Parathyroid adenoma (tissue), 2 donors: ENCODE results near the gene C10orf71.

Experiments used
- H2AFZ ChIP-seq: fragments of 300-600 bp; sonication (generic); one replicate; pipeline ENCODE4 v1.7.0; 2017; ENCODE audit warnings: antibody characterized with exemption, mild to moderate bottlenecking
- H3K27ac ChIP-seq: fragments of 300-600 bp; sonication (generic); one replicate; pipeline ENCODE4 v1.7.0; 2017
- H3K27me3 ChIP-seq: fragments of 300-600 bp; sonication (generic); one replicate; pipeline ENCODE4 v1.7.0; 2017; ENCODE audit warnings: low read length; ENCODE audit not compliant: control insufficient read depth, insufficient read depth
- H3K36me3 ChIP-seq: fragments of 300-600 bp; sonication (generic); one replicate; pipeline ENCODE4 v1.7.0; 2017; ENCODE audit warnings: low read length; ENCODE audit not compliant: control insufficient read depth, insufficient read depth
- H3K4me1 ChIP-seq: fragments of 300-600 bp; sonication (generic); one replicate; pipeline ENCODE4 v1.7.0; 2017; ENCODE audit warnings: control low read depth
- H3K4me2 ChIP-seq: fragments of 300-600 bp; sonication (generic); one replicate; pipeline ENCODE4 v1.7.0; 2017; ENCODE audit warnings: low read length
- H3K4me3 ChIP-seq: fragments of 300-600 bp; sonication (generic); one replicate; pipeline ENCODE4 v1.7.0; 2017; ENCODE audit warnings: low read depth, low read length
- H3K79me2 ChIP-seq: fragments of 300-600 bp; sonication (generic); one replicate; pipeline ENCODE4 v1.7.0; 2017; ENCODE audit warnings: control low read depth
- H3K9ac ChIP-seq: fragments of 300-600 bp; sonication (generic); one replicate; pipeline ENCODE4 v1.7.0; 2017; ENCODE audit warnings: mild to moderate bottlenecking
- H3K9me3 ChIP-seq: fragments of 300-600 bp; sonication (generic); one replicate; pipeline ENCODE4 v1.7.0; 2017; ENCODE audit warnings: low read length; ENCODE audit not compliant: control insufficient read depth
- CTCF ChIP-seq: fragments of 300-600 bp; sonication (generic); IDR thresholded peaks from one replicate; pipeline ENCODE4 v1.7.0; 2017; ENCODE audit warnings: antibody characterized with exemption, mild to moderate bottlenecking
- donor health status: primary hyperparathyroidism.

The C10orf71 gene

DNA sequence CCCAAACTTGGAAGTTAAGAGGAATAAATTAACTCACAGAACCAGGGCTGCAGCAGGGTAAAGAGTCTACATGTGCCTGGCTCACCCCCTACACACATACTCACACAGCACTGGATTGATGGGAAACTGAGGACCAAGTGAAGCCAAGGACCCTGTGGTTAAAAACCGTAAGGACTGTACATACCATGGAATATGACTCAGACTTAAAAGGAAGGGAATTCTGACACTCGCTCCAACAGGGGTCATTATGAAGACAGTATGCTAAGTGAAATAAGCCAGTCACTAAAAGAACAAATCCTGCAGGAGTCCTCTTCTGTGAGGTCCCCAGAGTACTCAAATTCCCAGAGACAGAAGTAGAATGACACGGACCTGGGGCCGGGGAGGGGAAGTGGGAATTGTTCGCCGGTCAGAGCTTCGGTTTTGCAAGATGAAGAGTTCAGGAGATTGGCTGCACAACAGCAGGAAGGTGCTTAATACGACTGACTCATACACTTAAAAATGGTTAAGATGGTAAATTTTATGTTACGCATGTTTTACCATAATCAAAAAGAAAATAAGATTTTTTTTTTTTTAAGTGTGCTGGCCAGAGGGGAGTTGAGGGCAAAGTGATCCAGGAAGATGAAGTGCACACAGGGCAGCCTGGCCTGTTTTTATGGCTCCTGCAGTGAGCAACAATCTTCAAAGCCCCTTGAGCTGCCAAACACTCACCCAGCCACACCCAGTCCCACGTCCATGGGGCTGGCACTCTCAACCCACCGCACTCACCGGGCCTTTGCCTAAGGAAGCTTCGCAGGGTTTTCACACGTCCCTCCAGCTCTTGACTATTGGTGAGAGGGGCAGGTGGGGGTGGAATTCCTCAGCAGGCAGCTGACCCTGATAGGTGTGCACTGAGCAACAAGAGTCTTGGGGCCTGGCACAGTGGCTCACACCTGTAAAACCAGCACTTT is 70.5 kb downstream of the C10orf71 start:
- no peaks in the 10 kb centered on the region for H3K36me3 ChIP-seq
- no peaks in the 10 kb centered on the region for H3K27me3 ChIP-seq
- no peak overlapping the region for H3K27ac ChIP-seq
- H3K4me2 ChIP-seq = no peak overlapping the region
- no peak overlapping the region for H3K4me3 ChIP-seq
- no peak overlapping the region for H2AFZ ChIP-seq
- no peaks in the 10 kb centered on the region for H3K4me1 ChIP-seq
- H3K9me3 ChIP-seq = no peaks in the 10 kb centered on the region
- no peaks in the 10 kb centered on the region for H3K79me2 ChIP-seq
- no peak for TF ChIP-seq CTCF
- no peak overlapping the region for H3K9ac ChIP-seq

GRCh38 chr10:49370326-49371100 is 71.5 kb downstream of the C10orf71 start:
- no peaks in the 10 kb centered on the region for H3K4me1 ChIP-seq
- H3K4me3 ChIP-seq = no peak overlapping the region
- no peaks in the 10 kb centered on the region for H3K27me3 ChIP-seq
- TF ChIP-seq CTCF = no peak
- H3K36me3 ChIP-seq = no peaks in the 10 kb centered on the region
- no peaks in the 10 kb centered on the region for H3K79me2 ChIP-seq
- H3K9ac ChIP-seq = no peak overlapping the region
- H2AFZ ChIP-seq = no peak overlapping the region
- no peak overlapping the region for H3K4me2 ChIP-seq
- H3K27ac ChIP-seq = no peak overlapping the region
- no peaks in the 10 kb centered on the region for H3K9me3 ChIP-seq

GRCh38 chr10:49371967-49372366 is 73.0 kb downstream of the C10orf71 start:
- Histone ChIP-seq H3K9me3 (no peaks in the 10 kb centered on the region), H3K27ac (no peak overlapping the region), H3K4me1 (no peaks in the 10 kb centered on the region), H3K36me3 (no peaks in the 10 kb centered on the region), H3K4me3 (no peak overlapping the region), H3K4me2 (no peak overlapping the region), H3K79me2 (no peaks in the 10 kb centered on the region), H2AFZ (no peak overlapping the region), H3K9ac (no peak overlapping the region), H3K27me3 (no peaks in the 10 kb centered on the region)
- TF ChIP-seq CTCF = no peak

GRCh38 chr10:49373361-49373760 is 74.4 kb downstream of the C10orf71 start:
- H3K4me1 ChIP-seq = no peaks in the 10 kb centered on the region

More at GRCh38 chr10:49373361-49373760, 74.4 kb downstream of the C10orf71 start:
- no peak for TF ChIP-seq CTCF
- Histone ChIP-seq H3K79me2 (no peaks in the 10 kb centered on the region), H3K4me3 (no peak overlapping the region), H3K27me3 (no peaks in the 10 kb centered on the region), H3K9me3 (no peaks in the 10 kb centered on the region), H2AFZ (no peak overlapping the region), H3K4me2 (no peak overlapping the region), H3K36me3 (no peaks in the 10 kb centered on the region), H3K27ac (no peak overlapping the region), H3K9ac (no peak overlapping the region)
